Measurements from ENCODE around the gene B3GAT1. TPM values are rescaled to one million over a fixed set of nuclear protein-coding genes. Genes with fewer than 3 reads are reported as not detected.

The B3GAT1 gene
- total and polyA plus RNA-seq, 2 of the 13 experiments (the other 11 are each of a cell fraction or from before 2014, with no cell fraction given) = not detected

- no peak for TF ChIP-seq PRPF4 (IDR thresholded peaks at IDR 0.05; ENCODE audit: low read depth, low read length, poor library complexity, severe bottlenecking)
Measured at GRCh38 chr11:134461621-134462020, 49.6 kb upstream of the B3GAT1 start (continued).

DNA sequence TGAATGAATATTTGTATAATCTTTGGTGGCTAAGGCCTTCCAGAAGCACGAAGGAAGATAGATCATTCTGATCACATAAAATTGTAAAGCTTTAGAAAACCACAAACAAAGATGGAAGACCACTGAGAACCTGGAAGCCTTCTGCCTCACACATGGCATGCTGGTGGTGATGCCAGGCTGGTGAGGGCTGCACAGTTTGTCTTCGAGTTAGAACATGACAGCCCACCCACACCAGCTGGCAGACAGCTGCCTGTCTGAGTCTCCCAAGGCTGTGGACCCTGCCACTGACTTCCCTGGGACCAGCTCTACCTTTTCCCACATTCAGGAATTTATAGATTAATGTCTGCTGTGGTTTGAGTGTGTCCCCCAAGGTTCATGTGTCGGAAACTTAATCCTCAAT is 48.8 kb upstream of the B3GAT1 start:
- H3K27me3 ChIP-seq (ENCODE audit: control insufficient read depth in 1 of 2, insufficient read depth in 2 of 2, low read length in 2 of 2) = no peaks in the 10 kb centered on the region; a peak in 2 of 5 replicates
- ChIA-PET CTCF (ENCODE audit: low intra/inter-chr PET ratio, low total read pairs) (no interaction called here), POLR2A (no interaction called here)
- no peak overlapping the region for H3K4me3 ChIP-seq (replicated peaks in 1 of 3; ENCODE audit: insufficient read depth in 1 of 3, low read depth in 2 of 3, low read length in 3 of 3)
- 8% methylated on average over 3 of the region's 3 CpGs for WGBS (ENCODE audit: low lambda C conversion rate)
- FAIRE-seq (no peak), DNase-seq (ENCODE audit: low spot score) (no peak), ATAC-seq (no peak)
- no TSS peak for BruUV-seq (replicated peaks)
- peaks cover 1% of the 10 kb centered on the region for H3K4me1 ChIP-seq (ENCODE audit: insufficient read depth, low read length)
- no peak overlapping the region for H3K9ac ChIP-seq (ENCODE audit: insufficient read depth, low read depth, low read length)
- no peaks in the 10 kb centered on the region for H3K36me3 ChIP-seq (replicated peaks in 1 of 2; ENCODE audit: control insufficient read depth in 1 of 2, insufficient read depth in 2 of 2, low read length in 2 of 2)
- H3K4me2 ChIP-seq (ENCODE audit: low read depth, low read length) = no peak overlapping the region
- in situ Hi-C loops (cut with HindIII; ENCODE audit: extremely low pct_ligation_motif_present, low pct_unique_long_range_greater_than_20kb) = no loop called here
- no peak overlapping the region for H2AFZ ChIP-seq (ENCODE audit: low read length)
- H4K20me1 ChIP-seq (ENCODE audit: insufficient read depth, low read length) = no peaks in the 10 kb centered on the region
- no peaks in the 10 kb centered on the region for H3K9me3 ChIP-seq (ENCODE audit: low read length)
- no peak overlapping the region for H3K27ac ChIP-seq (ENCODE audit: extremely low read length, insufficient read depth, low read length)
- no peaks in the 10 kb centered on the region for H3K79me2 ChIP-seq (ENCODE audit: insufficient read depth, low read length)
- intact Hi-C loops (cut with micrococcal nuclease; ENCODE audit: unreplicated experiment) = no loop called here
- no peak for TF ChIP-seq ZNF292 (CRISPR knock-in tag; IDR thresholded peaks at IDR 0.05; ENCODE audit: borderline replicate concordance, low read depth)
- TF ChIP-seq IKZF4 (CRISPR knock-in tag; IDR thresholded peaks at IDR 0.05; ENCODE audit: borderline replicate concordance, low read depth, not compliant biosample characterization) = no peak
- no peak for TF ChIP-seq ZNF552 (CRISPR knock-in tag; IDR thresholded peaks at IDR 0.05; ENCODE audit: borderline replicate concordance)
- no peak for TF ChIP-seq KLF15 (CRISPR knock-in tag; IDR thresholded peaks at IDR 0.05; ENCODE audit: borderline replicate concordance)
- TF ChIP-seq ONECUT2 (CRISPR knock-in tag; IDR thresholded peaks at IDR 0.05) = no peak
- no peak for TF ChIP-seq GATAD1 (CRISPR knock-in tag; IDR thresholded peaks at IDR 0.05)
- TF ChIP-seq, protein P1, sequence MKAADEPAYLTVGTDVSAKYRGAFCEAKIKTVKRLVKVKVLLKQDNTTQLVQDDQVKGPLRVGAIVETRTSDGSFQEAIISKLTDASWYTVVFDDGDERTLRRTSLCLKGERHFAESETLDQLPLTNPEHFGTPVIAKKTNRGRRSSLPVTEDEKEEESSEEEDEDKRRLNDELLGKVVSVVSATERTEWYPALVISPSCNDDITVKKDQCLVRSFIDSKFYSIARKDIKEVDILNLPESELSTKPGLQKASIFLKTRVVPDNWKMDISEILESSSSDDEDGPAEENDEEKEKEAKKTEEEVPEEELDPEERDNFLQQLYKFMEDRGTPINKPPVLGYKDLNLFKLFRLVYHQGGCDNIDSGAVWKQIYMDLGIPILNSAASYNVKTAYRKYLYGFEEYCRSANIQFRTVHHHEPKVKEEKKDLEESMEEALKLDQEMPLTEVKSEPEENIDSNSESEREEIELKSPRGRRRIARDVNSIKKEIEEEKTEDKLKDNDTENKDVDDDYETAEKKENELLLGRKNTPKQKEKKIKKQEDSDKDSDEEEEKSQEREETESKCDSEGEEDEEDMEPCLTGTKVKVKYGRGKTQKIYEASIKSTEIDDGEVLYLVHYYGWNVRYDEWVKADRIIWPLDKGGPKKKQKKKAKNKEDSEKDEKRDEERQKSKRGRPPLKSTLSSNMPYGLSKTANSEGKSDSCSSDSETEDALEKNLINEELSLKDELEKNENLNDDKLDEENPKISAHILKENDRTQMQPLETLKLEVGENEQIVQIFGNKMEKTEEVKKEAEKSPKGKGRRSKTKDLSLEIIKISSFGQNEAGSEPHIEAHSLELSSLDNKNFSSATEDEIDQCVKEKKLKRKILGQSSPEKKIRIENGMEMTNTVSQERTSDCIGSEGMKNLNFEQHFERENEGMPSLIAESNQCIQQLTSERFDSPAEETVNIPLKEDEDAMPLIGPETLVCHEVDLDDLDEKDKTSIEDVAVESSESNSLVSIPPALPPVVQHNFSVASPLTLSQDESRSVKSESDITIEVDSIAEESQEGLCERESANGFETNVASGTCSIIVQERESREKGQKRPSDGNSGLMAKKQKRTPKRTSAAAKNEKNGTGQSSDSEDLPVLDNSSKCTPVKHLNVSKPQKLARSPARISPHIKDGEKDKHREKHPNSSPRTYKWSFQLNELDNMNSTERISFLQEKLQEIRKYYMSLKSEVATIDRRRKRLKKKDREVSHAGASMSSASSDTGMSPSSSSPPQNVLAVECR (CRISPR knock-in tag; IDR thresholded peaks at IDR 0.05; ENCODE audit: borderline replicate concordance) = no peak
- no peak for TF ChIP-seq ZNF367 (CRISPR knock-in tag; IDR thresholded peaks at IDR 0.05; ENCODE audit: borderline replicate concordance)
- no peak for TF ChIP-seq POLR2AphosphoS2 (IDR thresholded peaks at IDR 0.05; ENCODE audit: low read depth, low read length)
- no peak for TF ChIP-seq ZNF430 (CRISPR knock-in tag; IDR thresholded peaks at IDR 0.05)
- no peak for TF ChIP-seq GMEB1 (CRISPR knock-in tag; IDR thresholded peaks at IDR 0.05; ENCODE audit: borderline replicate concordance)
- no peak for TF ChIP-seq ZNF614 (CRISPR knock-in tag; IDR thresholded peaks at IDR 0.05; ENCODE audit: borderline replicate concordance)
- no peak for TF ChIP-seq ARNT2 (CRISPR knock-in tag; IDR thresholded peaks at IDR 0.05; ENCODE audit: low read depth)
- no peak for TF ChIP-seq GTF2F1 (IDR thresholded peaks at IDR 0.05; ENCODE audit: low read length)
